ENCODE results near the gene GALNT2.

The GALNT2 gene

GRCh38 chr1:230219174-230220067 lies 152.4 kb downstream of the GALNT2 start:
- no peak for DNase-seq

GRCh38 chr1:230220478-230220877 lies 153.4 kb downstream of the GALNT2 start:
- DNase-seq: no peak

GRCh38 chr1:230220907-230221306 lies 153.9 kb downstream of the GALNT2 start:
- no peak for DNase-seq

GRCh38 chr1:230222678-230223077 lies 155.6 kb downstream of the GALNT2 start:
- no peak for DNase-seq

GRCh38 chr1:230224101-230224960 lies 157.3 kb downstream of the GALNT2 start:
- no peak for DNase-seq

GRCh38 chr1:230226007-230226800 lies 159.2 kb downstream of the GALNT2 start:
- DNase-seq: no peak

GRCh38 chr1:230226814-230227213 lies 159.8 kb downstream of the GALNT2 start:
- DNase-seq: no peak

- no peak for DNase-seq
These were observed 161.3 kb downstream of the GALNT2 start for GRCh38 chr1:230228236-230228897.

GRCh38 chr1:230230273-230230672 lies 163.2 kb downstream of the GALNT2 start:
- DNase-seq: no peak

- DNase-seq: peak in 1 of 2 donors; percentile 5
These were observed 164.1 kb downstream of the GALNT2 start for GRCh38 chr1:230230948-230231773.

GRCh38 chr1:230231774-230232145 lies 164.7 kb downstream of the GALNT2 start:
- no peak for DNase-seq

- no peak for DNase-seq
These were observed 165.3 kb downstream of the GALNT2 start for GRCh38 chr1:230232371-230232771.

GRCh38 chr1:230233786-230234185 lies 166.7 kb downstream of the GALNT2 start:
- DNase-seq: no peak

GRCh38 chr1:230235876-230236275 lies 168.8 kb downstream of the GALNT2 start:
- DNase-seq: no peak

GRCh38 chr1:230236301-230237008 lies 169.4 kb downstream of the GALNT2 start:
- DNase-seq: no peak

GRCh38 chr1:230237009-230237370 lies 170.0 kb downstream of the GALNT2 start:
- no peak for DNase-seq

- DNase-seq: no peak
These were observed 170.8 kb downstream of the GALNT2 start for GRCh38 chr1:230237805-230238204.

- DNase-seq: no peak
These were observed 173.5 kb downstream of the GALNT2 start for GRCh38 chr1:230240446-230241086.

- no peak for DNase-seq
These were observed 175.3 kb downstream of the GALNT2 start for GRCh38 chr1:230242326-230242725.

GRCh38 chr1:230243146-230243545 lies 176.1 kb downstream of the GALNT2 start:
- no peak for DNase-seq

Data from CD4-positive, alpha-beta T cell treated with Interferon alpha-2 for 1 hour (primary cell).